GM19397 (cell line): ENCODE measurements around the gene ADM5.
"Not testable (repeated sequence)": the region's sequence is repeated elsewhere in the genome, so short reads cannot be mapped to it uniquely, and the experiment has no call there.

ENCODE experiments used
- ATAC-seq: cut with Tn5 transposase; IDR thresholded peaks from one replicate; pipeline ENCODE4 v1.9.1; 2021; ENCODE audit warnings: mild to moderate bottlenecking, moderate library complexity; ENCODE audit not compliant: unreplicated experiment

ADM5 gene

GRCh38 chr19:49699364-49699763 is 10.0 kb downstream of the ADM5 start:
- no peak for ATAC-seq

DNA sequence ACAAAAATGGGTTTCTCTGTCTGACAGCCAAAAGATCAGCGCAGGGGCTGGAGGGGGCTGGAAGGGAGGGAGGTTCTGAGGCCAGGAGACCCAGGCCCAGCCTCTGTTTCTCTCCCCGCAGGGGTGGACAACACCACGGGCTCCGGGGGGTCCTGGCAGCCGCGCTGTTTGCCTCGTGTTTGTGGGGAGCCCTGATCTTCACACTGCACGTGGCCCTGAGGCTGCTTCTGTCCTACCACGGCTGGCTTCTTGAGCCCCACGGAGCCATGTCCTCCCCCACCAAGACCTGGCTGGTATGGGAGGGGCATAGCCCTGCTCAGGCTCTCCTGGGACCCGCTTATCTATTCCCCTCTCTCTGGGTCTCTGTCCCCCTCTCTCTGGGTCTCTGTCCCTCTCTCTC is 11.2 kb downstream of the ADM5 start:
- no peak for ATAC-seq

GRCh38 chr19:49701271-49701786 is 11.9 kb downstream of the ADM5 start:
- ATAC-seq = no peak

DNA sequence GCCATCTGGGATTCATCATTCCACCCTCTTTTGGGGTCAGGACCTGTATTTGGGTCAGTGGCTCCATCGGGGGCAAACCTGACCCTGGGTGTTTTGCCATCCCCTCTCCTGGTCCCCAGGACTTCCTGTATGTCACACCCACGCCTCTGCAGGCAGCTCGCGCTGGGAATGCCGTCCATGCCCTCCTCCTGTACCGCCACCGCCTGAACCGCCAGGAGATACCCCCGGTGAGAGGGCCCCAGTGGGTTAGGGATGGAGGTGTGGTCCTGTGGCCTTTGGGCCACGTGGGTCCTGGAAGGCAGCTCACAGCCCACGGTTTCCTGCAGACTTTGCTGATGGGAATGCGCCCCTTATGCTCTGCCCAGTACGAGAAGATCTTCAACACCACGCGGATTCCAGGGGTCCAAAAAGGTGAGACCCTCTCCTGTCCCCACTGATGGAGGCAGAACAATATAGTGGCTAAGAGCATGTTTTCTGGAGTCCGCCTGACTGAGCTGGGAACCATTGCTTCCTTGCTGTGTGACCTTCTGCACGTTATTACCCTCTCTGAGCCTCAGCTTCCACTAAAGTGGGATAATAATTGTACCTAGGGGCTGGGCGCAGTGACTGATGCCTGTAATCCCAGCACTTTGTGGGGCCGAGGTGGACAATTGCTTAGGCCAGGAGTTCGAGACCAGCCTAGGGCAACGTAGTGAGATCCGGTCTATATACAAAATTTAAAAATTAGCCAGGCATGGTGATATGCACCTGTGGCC is 15.7 kb downstream of the ADM5 start:
- no peak for ATAC-seq

- no peak for ATAC-seq
These were observed 16.5 kb downstream of the ADM5 start for GRCh38 chr19:49705919-49706318.

GRCh38 chr19:49710372-49710951 is 21.1 kb downstream of the ADM5 start:
- ATAC-seq = no peak

DNA sequence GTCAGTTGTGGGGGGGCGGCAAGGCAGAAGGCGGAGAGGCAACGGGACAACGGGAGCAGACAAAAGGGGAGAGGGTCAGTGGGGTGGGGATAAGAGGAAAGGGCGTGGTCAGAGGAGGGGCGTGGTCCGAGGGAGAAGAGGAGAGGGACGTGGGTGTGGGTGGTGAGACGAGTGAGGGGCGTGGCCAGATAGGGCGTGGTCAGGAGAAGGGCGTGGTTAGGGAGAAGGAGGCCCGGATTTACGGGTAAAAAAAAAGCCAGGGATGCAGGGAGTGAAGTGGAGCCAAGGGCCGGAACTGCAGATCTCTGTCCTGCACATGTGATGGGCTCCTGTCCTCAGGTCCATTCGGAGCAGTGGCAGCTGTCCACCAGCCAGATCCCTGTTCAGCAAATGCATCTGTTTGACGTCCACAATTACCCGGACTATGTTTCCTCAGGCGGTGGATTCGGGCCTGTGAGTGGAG is 23.0 kb downstream of the ADM5 start:
- no peak for ATAC-seq

DNA sequence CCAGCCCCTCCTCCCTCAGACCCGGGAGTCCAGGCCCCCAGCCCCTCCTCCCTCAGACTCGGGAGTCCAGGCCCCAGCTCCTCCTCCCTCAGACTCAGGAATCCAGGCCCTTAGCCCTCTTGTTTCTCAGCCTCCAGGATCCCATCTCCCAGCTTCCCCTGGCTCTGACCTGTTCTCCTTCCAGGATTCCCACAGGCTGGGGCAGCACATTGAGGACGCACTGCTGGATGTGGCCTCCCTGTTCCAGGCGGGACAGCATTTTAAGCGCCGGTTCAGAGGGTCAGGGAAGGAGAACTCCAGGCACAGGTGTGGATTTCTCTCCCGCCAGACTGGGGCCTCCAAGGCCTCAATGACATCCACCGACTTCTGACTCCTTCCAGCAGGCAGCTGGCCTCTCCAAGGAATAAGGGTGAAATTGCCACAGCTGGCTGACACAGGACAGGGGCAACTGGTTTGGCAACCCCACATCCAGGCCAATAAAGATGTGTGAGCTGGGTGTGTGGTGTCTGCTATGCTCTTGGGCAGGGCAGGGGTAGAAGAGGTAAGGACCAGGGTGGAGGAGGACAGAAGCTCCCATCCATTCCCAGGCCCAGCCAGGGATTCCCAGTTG is 23.9 kb downstream of the ADM5 start:
- ATAC-seq = no peak

GRCh38 chr19:49716154-49716553 is 26.8 kb downstream of the ADM5 start:
- ATAC-seq = no peak

GRCh38 chr19:49718511-49718910 is 29.1 kb downstream of the ADM5 start:
- ATAC-seq = no peak

- no peak for ATAC-seq
These were observed 29.6 kb downstream of the ADM5 start for GRCh38 chr19:49718991-49719390.

- ATAC-seq = not testable (repeated sequence)
These were observed 30.0 kb downstream of the ADM5 start for GRCh38 chr19:49719420-49719819.

GRCh38 chr19:49727217-49728030 is 38.0 kb downstream of the ADM5 start:
- ATAC-seq = no peak

- no peak for ATAC-seq
These were observed 40.8 kb downstream of the ADM5 start for GRCh38 chr19:49730166-49730565.

GRCh38 chr19:49738268-49738667 is 48.9 kb downstream of the ADM5 start:
- no peak for ATAC-seq

DNA sequence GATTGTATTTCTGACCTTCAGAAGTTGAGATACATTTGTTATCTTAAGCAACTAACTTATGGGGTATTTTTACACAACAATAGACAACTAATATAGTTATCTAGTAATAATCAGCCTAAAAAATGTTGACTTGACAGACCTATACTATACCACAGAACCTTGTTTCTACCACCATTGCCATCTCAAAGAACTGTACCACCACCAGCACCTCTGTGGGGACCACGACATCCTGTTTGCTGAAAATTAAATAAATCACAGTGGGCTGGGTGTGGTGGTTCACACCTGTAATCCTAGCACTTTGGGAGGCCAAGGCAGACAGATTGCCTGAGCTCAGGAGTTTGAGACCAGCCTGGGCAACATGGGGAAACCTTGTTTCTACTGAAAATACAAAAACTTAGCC is 49.7 kb downstream of the ADM5 start:
- no peak for ATAC-seq

- no peak for ATAC-seq
These were observed 50.5 kb downstream of the ADM5 start for GRCh38 chr19:49739933-49740332.
